Astrocyte of the cerebellum (primary cell): ENCODE results near the gene PLEKHA1.
A peak's percentile ranks its signal among the peaks of the same experiment; 100 is the strongest.

Experiments used
- DNase-seq: peaks from one replicate; pipeline ENCODE4 v3.0.0-alpha.2; 2011; ENCODE audit warnings: low read depth
- H3K4me3 ChIP-seq: 2 replicates; pipeline ENCODE4 v1.5.1; 2011; ENCODE audit warnings: mild to moderate bottlenecking, low read depth, low read length, moderate library complexity
- in situ Hi-C: cut with HindIII; loops from 2 replicates; pipeline ENCODE4 v1.10.0; 2017; ENCODE audit warnings: low sequenced_read_pairs
- TF ChIP-seq, protein P1 (sequence below): IDR thresholded peaks from 2 replicates; pipeline ENCODE4 v1.5.1; 2012; ENCODE audit warnings: low read length, low read depth, moderate library complexity, mild to moderate bottlenecking; ENCODE audit errors: missing control alignments

PLEKHA1 gene

GRCh38 chr10:122468307-122468925, 93.9 kb downstream of the PLEKHA1 start:
- in situ Hi-C loops: no loop called here
- no peak overlapping the region for H3K4me3 ChIP-seq
- TF ChIP-seq, protein P1, sequence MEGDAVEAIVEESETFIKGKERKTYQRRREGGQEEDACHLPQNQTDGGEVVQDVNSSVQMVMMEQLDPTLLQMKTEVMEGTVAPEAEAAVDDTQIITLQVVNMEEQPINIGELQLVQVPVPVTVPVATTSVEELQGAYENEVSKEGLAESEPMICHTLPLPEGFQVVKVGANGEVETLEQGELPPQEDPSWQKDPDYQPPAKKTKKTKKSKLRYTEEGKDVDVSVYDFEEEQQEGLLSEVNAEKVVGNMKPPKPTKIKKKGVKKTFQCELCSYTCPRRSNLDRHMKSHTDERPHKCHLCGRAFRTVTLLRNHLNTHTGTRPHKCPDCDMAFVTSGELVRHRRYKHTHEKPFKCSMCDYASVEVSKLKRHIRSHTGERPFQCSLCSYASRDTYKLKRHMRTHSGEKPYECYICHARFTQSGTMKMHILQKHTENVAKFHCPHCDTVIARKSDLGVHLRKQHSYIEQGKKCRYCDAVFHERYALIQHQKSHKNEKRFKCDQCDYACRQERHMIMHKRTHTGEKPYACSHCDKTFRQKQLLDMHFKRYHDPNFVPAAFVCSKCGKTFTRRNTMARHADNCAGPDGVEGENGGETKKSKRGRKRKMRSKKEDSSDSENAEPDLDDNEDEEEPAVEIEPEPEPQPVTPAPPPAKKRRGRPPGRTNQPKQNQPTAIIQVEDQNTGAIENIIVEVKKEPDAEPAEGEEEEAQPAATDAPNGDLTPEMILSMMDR: no peak
- no peak for DNase-seq

DNA sequence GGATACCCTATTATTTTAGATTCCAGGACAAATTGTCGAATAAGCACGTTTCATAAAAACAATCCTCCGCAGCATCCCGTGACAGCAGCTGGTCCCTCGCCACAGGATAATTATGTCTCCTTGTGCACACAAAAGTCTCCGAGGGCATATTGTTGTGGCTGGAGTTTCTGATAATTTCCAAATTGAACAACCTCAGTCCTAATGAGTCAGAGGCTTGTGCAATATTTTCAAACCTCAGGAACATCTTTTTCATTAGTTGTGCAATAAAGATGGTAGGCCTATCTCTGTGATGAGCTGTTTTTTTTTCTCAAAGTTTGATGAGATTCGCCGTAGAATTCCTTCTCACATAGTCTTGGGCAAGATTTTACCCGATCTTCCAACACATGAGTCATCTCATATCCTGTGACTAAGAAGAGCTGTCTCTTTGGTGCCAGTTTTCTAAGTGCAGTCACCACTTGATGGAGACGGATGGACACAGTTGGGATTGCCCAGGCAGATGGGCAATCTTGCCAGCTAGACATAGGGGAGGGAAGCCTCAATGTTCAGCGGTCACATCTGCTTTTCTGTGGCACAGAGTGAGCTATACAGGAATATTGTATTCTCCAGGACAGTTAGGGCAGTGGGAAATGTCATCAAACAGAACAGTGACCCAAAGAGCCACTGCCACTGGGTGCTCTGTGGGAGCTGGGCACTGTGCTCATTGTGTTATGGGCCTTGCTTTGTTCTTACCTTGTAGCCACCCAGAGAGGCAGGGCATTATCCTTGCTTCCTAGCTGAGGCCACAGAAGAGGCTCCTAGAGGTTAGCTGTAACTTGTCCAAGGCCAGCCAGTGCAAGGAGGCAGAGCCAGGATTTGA, 94.6 kb downstream of the PLEKHA1 start:
- in situ Hi-C loops: no loop called here

DNA sequence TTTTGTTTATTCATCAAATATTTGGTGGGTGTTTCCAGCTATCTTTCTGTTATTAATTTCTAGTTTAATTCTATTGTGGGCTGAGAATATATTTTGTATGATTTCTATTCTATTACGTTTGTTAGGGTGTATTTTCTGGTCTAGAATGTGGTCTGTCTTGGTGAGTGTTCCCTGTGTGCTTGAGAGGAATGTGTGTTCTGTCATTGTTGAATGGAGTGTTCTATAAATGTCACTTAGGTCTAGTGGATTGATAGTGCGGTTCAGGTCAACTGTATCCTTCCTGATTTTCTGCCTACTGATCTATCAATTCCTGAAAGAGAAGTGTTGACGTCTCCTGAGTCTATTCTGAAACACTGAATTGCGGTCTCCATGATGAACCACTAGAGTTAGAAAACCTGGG, 95.3 kb downstream of the PLEKHA1 start:
- TF ChIP-seq, protein P1: no peak
- DNase-seq: no peak
- in situ Hi-C loops: no loop called here
- H3K4me3 ChIP-seq: no peak overlapping the region

More for the DNA sequence above, 94.6 kb downstream of the PLEKHA1 start:
- TF ChIP-seq, protein P1: no peak
- DNase-seq: peak; percentile 48
- no peak overlapping the region for H3K4me3 ChIP-seq

DNA sequence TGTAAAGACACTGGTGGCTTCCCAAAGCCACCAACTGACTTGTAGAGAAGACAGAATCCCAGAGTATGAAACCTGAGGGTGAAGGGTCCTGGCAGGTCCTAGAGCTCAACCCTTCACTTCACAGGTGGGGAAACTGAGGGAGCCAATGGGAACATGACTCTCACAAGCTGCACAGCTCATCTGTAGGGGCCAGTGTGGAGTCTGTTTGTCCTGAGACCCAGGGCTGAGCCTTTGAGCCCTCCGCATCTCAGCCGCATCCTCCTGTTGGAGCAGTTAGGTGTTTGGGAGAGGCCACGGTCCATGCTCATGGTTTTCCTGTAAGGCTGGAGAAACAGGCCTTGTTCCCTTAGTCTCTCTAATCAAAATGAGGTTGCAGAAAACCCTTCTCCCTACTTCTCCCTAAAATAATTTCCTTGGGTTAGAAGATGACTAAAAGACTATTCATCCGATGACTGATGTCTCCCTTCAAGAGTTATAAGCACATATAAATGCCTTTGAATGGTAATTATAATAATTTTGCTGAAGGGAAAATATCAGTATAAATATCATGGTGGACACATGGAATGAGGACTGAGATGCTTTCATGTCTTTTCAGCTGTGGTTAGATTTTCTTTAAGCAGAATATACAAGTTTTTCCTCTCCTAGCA, 97.1 kb downstream of the PLEKHA1 start:
- in situ Hi-C loops: no loop called here
- no peak for DNase-seq

GRCh38 chr10:122473116-122473515, 98.6 kb downstream of the PLEKHA1 start:
- no peak overlapping the region for H3K4me3 ChIP-seq
- no peak for DNase-seq
- in situ Hi-C loops: no loop called here
- TF ChIP-seq, protein P1: no peak

More for the DNA sequence above, 97.1 kb downstream of the PLEKHA1 start:
- no peak overlapping the region for H3K4me3 ChIP-seq
- TF ChIP-seq, protein P1: no peak

- TF ChIP-seq, protein P1: no peak
- no peak for DNase-seq
- in situ Hi-C loops: no loop called here
- no peak overlapping the region for H3K4me3 ChIP-seq
Measured at GRCh38 chr10:122474131-122474818, 99.8 kb downstream of the PLEKHA1 start.
